K562 (cell line): ENCODE measurements around the gene MMP20. TPM values are rescaled to one million over a fixed set of nuclear protein-coding genes. Genes with fewer than 3 reads are reported as not detected.

Experiments
- ATAC-seq: fragments of 200-7000 bp; cut with Tn5 transposase; 3 replicates; pipeline ENCODE4 v1.9.1; 2020; ENCODE audit warnings: moderate library complexity
- BruUV-seq: library from RNA; stranded (reverse); fragments of 400-500 nt; replicated peaks from 2 replicates; lab custom pipeline; 2021; lab: Mats Ljungman, UMichigan
- CTCF ChIA-PET: fragments of 300-600 bp; formaldehyde crosslinking; extraction: SDS; loops from one replicate; lab custom pipeline; 2021; ENCODE audit warnings: low intra/inter-chr PET ratio; lab: Yijun Ruan, JAX
- POLR2A ChIA-PET: fragments of 300-600, 350-650 bp; sonication (Branson Sonifier 250); formaldehyde crosslinking; extraction: SDS; loops from one replicate; lab custom pipeline; 2021; ENCODE audit warnings: antibody characterized with exemption, inconsistent platforms; lab: Yijun Ruan, JAX
- DNase-seq, 4 experiments: peaks; one replicate each; pipeline versions ENCODE4 v3.0.0 to v3.0.0-alpha.2; 2011 to 2018; ENCODE audit warnings: low spot score in 3 of 4, mixed read lengths in 3 of 4; ENCODE audit errors: extremely low read depth in 1 of 4
- FAIRE-seq: peaks from 2 replicates; lab custom pipeline; 2011; peaks lifted over from hg19 to GRCh38; lab: Jason Lieb, UNC
- H2AFZ ChIP-seq: 2 replicates; pipeline ENCODE4 v1.6.0; 2011; ENCODE audit warnings: low read depth, low read length, control low read depth, inconsistent platforms
- H3K27ac ChIP-seq: fragments of 200-600 bp; 3 replicates; pipeline ENCODE4 v1.8.0; 2011; ENCODE audit warnings: low read depth, mild to moderate bottlenecking, control low read depth, inconsistent platforms, low read length, moderate library complexity, mixed read lengths; ENCODE audit errors: extremely low read depth
- H3K27me3 ChIP-seq, 2 experiments: fragments of 300-600 bp in 1 of 2; 2 replicates in 1 of 2; 3 replicates in 1 of 2; pipeline versions ENCODE4 v1.6.0 to v1.8.0; 2011; ENCODE audit warnings: inconsistent platforms in 2 of 2, low read length in 2 of 2, mild to moderate bottlenecking in 1 of 2, mixed read lengths in 1 of 2, moderate library complexity in 1 of 2; ENCODE audit not compliant: control insufficient read depth in 2 of 2, insufficient read depth in 2 of 2
- H3K36me3 ChIP-seq: fragments of 300-600 bp; 3 replicates; pipeline ENCODE4 v1.8.0; 2011; ENCODE audit warnings: mild to moderate bottlenecking, low read length, inconsistent platforms; ENCODE audit not compliant: control insufficient read depth, insufficient read depth
- H3K4me1 ChIP-seq, 2 experiments: fragments of 200-600 bp in 1 of 2; replicated peaks in 1 of 2; 2 replicates in 1 of 2; 3 replicates in 1 of 2; pipeline versions ENCODE4 v1.5.1 to v1.8.0; 2011; ENCODE audit warnings: inconsistent platforms in 2 of 2, low read length in 2 of 2, mild to moderate bottlenecking in 1 of 2, mixed read lengths in 1 of 2, moderate library complexity in 1 of 2; ENCODE audit not compliant: control insufficient read depth in 2 of 2, insufficient read depth in 2 of 2
- H3K4me2 ChIP-seq: 2 replicates; pipeline ENCODE4 v1.6.1; 2011; ENCODE audit warnings: low read length, control low read depth, inconsistent platforms, mixed read lengths; ENCODE audit not compliant: insufficient read depth
- H3K4me3 ChIP-seq: fragments of 200-600 bp; sonication (generic), shearing (Covaris generic); 2 replicates; pipeline ENCODE4 v1.5.1; 2016; ENCODE audit warnings: control low read depth, inconsistent platforms
- H3K79me2 ChIP-seq: fragments of 200-600 bp; 3 replicates; pipeline ENCODE4 v1.8.0; 2011; ENCODE audit warnings: low read length, inconsistent platforms; ENCODE audit not compliant: control insufficient read depth, insufficient read depth
- H3K9ac ChIP-seq, 2 experiments: 2 replicates each; pipeline versions ENCODE4 v1.6.0 to v1.6.1; 2011; ENCODE audit warnings: low read depth in 2 of 2, low read length in 2 of 2, control low read depth in 1 of 2, inconsistent platforms in 1 of 2, mild to moderate bottlenecking in 1 of 2, mixed read lengths in 1 of 2; ENCODE audit not compliant: insufficient read depth in 1 of 2
- H3K9me1 ChIP-seq: one replicate; pipeline ENCODE4 v1.6.0; 2011; ENCODE audit warnings: inconsistent platforms, mild to moderate bottlenecking, low read length, moderate library complexity; ENCODE audit not compliant: control insufficient read depth, insufficient read depth
- H3K9me3 ChIP-seq: replicated peaks from 2 replicates; pipeline ENCODE4 v1.5.1; 2011; ENCODE audit warnings: low read depth, low read length, inconsistent platforms; ENCODE audit not compliant: control insufficient read depth, insufficient read depth
- H4K20me1 ChIP-seq: replicated peaks from 2 replicates; pipeline ENCODE4 v1.6.1; 2011; ENCODE audit warnings: low read length, inconsistent platforms, mixed read lengths; ENCODE audit not compliant: control insufficient read depth, insufficient read depth
- ARID1B ChIP-seq: fragments of 450-650 bp; IDR thresholded peaks from 2 replicates; pipeline ENCODE4 v1.6.1; 2016; ENCODE audit warnings: antibody characterized with exemption, mild to moderate bottlenecking, inconsistent platforms
- BACH1 ChIP-seq: fragments of 200-800 bp; sonication (Bioruptor generic); IDR thresholded peaks from 2 replicates; pipeline ENCODE4 v1.6.1; 2016; ENCODE audit warnings: missing genetic modification characterization, missing compliant biosample characterization
- C11orf30 ChIP-seq: fragments of 450-650 bp; IDR thresholded peaks from 2 replicates; pipeline ENCODE4 v1.6.1; 2016; ENCODE audit warnings: low read depth, mild to moderate bottlenecking
- DIDO1 ChIP-seq: fragments of 450-650 bp; IDR thresholded peaks from 2 replicates; pipeline ENCODE4 v1.6.1; 2016; ENCODE audit warnings: low read depth, missing biosample characterization, missing genetic modification characterization
- DPF2 ChIP-seq: fragments of 450-650 bp; IDR thresholded peaks from 2 replicates; pipeline ENCODE4 v1.6.1; 2016
- ESRRA ChIP-seq: fragments of 450-650 bp; IDR thresholded peaks from 2 replicates; pipeline ENCODE4 v1.6.1; 2014; ENCODE audit warnings: low read depth, mild to moderate bottlenecking, moderate library complexity, borderline replicate concordance
- FOSL1 ChIP-seq: fragments of 200-800 bp; sonication (Bioruptor generic); conservative IDR thresholded peaks from 2 replicates; pipeline ENCODE4 v1.6.1; 2016; ENCODE audit warnings: missing genetic modification characterization, missing compliant biosample characterization
- MAFF ChIP-seq: IDR thresholded peaks from 2 replicates; pipeline ENCODE4 v1.6.1; 2012; ENCODE audit warnings: low read length, improper control_type of control experiment
- MAFG ChIP-seq: fragments of 450-650 bp; conservative IDR thresholded peaks from 2 replicates; pipeline ENCODE4 v1.6.1; 2016; ENCODE audit warnings: missing genetic modification characterization, missing compliant biosample characterization
- MAFK ChIP-seq: IDR thresholded peaks from 2 replicates; pipeline ENCODE4 v1.6.1; 2011; ENCODE audit warnings: low read length, improper control_type of control experiment
- NFE2 ChIP-seq: IDR thresholded peaks from 2 replicates; pipeline ENCODE4 v1.6.1; 2014; ENCODE audit warnings: antibody characterized with exemption, low read depth
- NFE2L1 ChIP-seq: fragments of 450-650 bp; IDR thresholded peaks from 2 replicates; pipeline ENCODE4 v1.6.1; 2016; ENCODE audit warnings: missing genetic modification characterization, low read depth, mild to moderate bottlenecking, missing compliant biosample characterization, moderate library complexity, borderline replicate concordance
- POLR2H ChIP-seq: IDR thresholded peaks from 2 replicates; pipeline ENCODE4 v1.6.1; 2016; ENCODE audit warnings: missing genetic modification characterization, low read depth, mild to moderate bottlenecking, control low read depth, missing compliant biosample characterization, moderate library complexity
- SMARCC2 ChIP-seq: fragments of 450-650 bp; IDR thresholded peaks from 2 replicates; pipeline ENCODE4 v1.6.1; 2017; ENCODE audit warnings: antibody characterized with exemption, moderate library complexity, mild to moderate bottlenecking, low read depth
- SMARCE1 ChIP-seq: fragments of 450-650 bp; IDR thresholded peaks from 2 replicates; pipeline ENCODE4 v1.7.1; 2016; ENCODE audit warnings: mild to moderate bottlenecking
- TRIM24 ChIP-seq, 2 experiments: fragments of 450-650 bp; IDR thresholded peaks; 2 replicates each; pipeline ENCODE4 v1.6.1; 2016
- WGBS: fragments of 100-300 bp; shearing (Covaris generic); methylation state at CpG from one replicate; pipeline ENCODE4 v1.1.6; 2016; ENCODE audit warnings: low coverage, mixed read lengths; ENCODE audit not compliant: insufficient coverage; ENCODE audit errors: missing lambda C conversion rate; 5-methylcytosine and 5-hydroxymethylcytosine counted together
- in situ Hi-C: fragments of 300-500 bp; cut with MboI; formaldehyde crosslinking; loops from 4 replicates; pipeline ENCODE4 v1.15.0; 2018; ENCODE audit warnings: inconsistent platforms, mixed read lengths
- intact Hi-C: fragments of 100-400 bp; cut with micrococcal nuclease; formaldehyde crosslinking; loops from 2 replicates; pipeline ENCODE4 v1.14.2; 2022
- polyA plus RNA-seq, 8 experiments: library from polyadenylated mRNA; depleted of rRNA in 4 of 8; stranded (reverse) in 5 of 8; unstranded in 3 of 8; fragments of >200 nt; fragmentation: Nextera tagmentation in 2 of 8; fragmentation: Illumina TruSeq in 1 of 8; extraction: Ambion mirVana in 2 of 8; extraction: Trizol in 1 of 8; gene quantifications; 2 replicates each; pipeline versions ENCODE4 v1.2.1 to v1.2.3, GENCODE V29; 2011 to 2014; ENCODE audit warnings: inconsistent platforms in 1 of 8, missing spikeins in 1 of 8
- total RNA-seq, 7 experiments: library from RNA; depleted of rRNA in 6 of 7; stranded (reverse); fragments of >200 nt in 6 of 7; fragmentation: Illumina TruSeq in 2 of 7; extraction: Trizol in 2 of 7; gene quantifications; 2 replicates each; pipeline versions ENCODE4 v1.2.1 to v1.2.3, GENCODE V29; 2011 to 2021; ENCODE audit warnings: low replicate concordance in 1 of 7
- TF ChIP-seq, protein P1 (sequence below), 2 experiments: fragments of 250-450 bp in 1 of 2; fragments of 450-650 bp in 1 of 2; sonication (Bioruptor Pico) in 1 of 2; IDR thresholded peaks; 2 replicates each; pipeline versions ENCODE4 v1.6.1 to v1.8.0; 2016 to 2021; ENCODE audit warnings: mild to moderate bottlenecking in 2 of 2, moderate library complexity in 2 of 2, missing compliant biosample characterization in 1 of 2, missing genetic modification characterization in 1 of 2
- TF ChIP-seq, protein P2 (sequence below): fragments of 250-450 bp; sonication (Bioruptor Pico); IDR thresholded peaks from 2 replicates; pipeline ENCODE4 v1.4.0; 2020; ENCODE audit warnings: mild to moderate bottlenecking, moderate library complexity
- TF ChIP-seq, protein P3 (sequence below), 2 experiments: fragments of 450-650 bp in 1 of 2; sonication (generic) in 1 of 2; formaldehyde crosslinking in 1 of 2; IDR thresholded peaks in 1 of 2; conservative IDR thresholded peaks in 1 of 2; 2 replicates each; pipeline versions ENCODE4 v1.6.1 to v1.8.1; 2016 to 2023; ENCODE audit warnings: mild to moderate bottlenecking in 2 of 2, moderate library complexity in 2 of 2, inconsistent platforms in 1 of 2, missing genetic modification reagents in 1 of 2

MMP20 gene
- total and polyA plus RNA-seq, 9 of the 15 experiments (the other 6 are each of a cell fraction or from before 2014, with no cell fraction given) = not detected

DNA sequence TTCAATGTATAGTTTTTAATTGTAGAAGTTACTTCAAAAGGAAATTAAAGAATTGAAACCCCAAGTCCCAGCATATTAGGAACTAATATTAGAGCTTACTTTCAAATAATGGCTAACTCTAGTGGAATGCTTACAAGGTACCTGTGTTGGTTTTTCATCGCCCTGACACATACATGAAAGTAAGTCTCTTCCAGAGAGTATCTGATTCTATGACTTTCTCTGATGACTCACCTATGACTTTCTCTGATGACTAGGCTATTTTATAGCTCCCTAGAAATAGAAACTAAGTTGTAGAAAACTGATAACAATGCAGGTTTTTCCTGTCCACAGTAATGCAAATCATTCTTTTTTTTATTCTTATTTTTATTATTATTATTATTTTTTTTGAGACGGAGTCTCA, 61.0 kb downstream of the MMP20 start:
- ChIA-PET CTCF (no interaction called here), POLR2A (no interaction called here)
- 3% methylated on average over 2 of the region's 2 CpGs for WGBS
- Histone ChIP-seq H3K9ac (no peak overlapping the region), H2AFZ (no peak overlapping the region), H3K36me3 (no peaks in the 10 kb centered on the region), H3K9me1 (no peaks in the 10 kb centered on the region), H3K9me3 (no peaks in the 10 kb centered on the region; the same call in 1 of the 2 replicates), H3K4me3 (no peak overlapping the region), H3K27me3 (no peaks in the 10 kb centered on the region), H3K4me2 (no peak overlapping the region), H4K20me1 (no peaks in the 10 kb centered on the region), H3K27ac (no peak overlapping the region), H3K4me1 (no peaks in the 10 kb centered on the region; a peak in 2 of 5 replicates), H3K79me2 (no peaks in the 10 kb centered on the region)
- BruUV-seq = no TSS peak
- FAIRE-seq (no peak), ATAC-seq (peak; percentile 81), DNase-seq (peak in 2 of 4 experiments; percentile 8 to 30)
- intact Hi-C loops (no loop called here), in situ Hi-C loops (no loop called here)
- TF ChIP-seq SMARCE1 (peak; percentile 75), BACH1 (tag) (peak; percentile 78), MAFF (peak; percentile 79), FOSL1 (tag) (peak; percentile 97), SMARCC2 (peak; percentile 18; the same call in 1 of the 2 replicates), POLR2H (tag) (no peak), NFE2 (peak; percentile 90), TRIM24 (IDR thresholded peaks at IDR 0.05) (0 out of 4 replicates have a peak, but pooled peaks of 1 of the 2 experiments have one; percentile 14), NFE2L1 (peak; percentile 46; the same call in 1 of the 2 replicates), C11orf30 (peak; percentile 89), DIDO1 (no peak), MAFG (tag) (peak; percentile 95), DPF2 (peak; percentile 68), ARID1B (peak; percentile 72), MAFK (peak; percentile 80; the same call in 1 of the 2 replicates), ESRRA (no peak)
- TF ChIP-seq, protein P1, sequence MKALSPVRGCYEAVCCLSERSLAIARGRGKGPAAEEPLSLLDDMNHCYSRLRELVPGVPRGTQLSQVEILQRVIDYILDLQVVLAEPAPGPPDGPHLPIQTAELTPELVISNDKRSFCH (CRISPR knock-in tag; IDR thresholded peaks at IDR 0.05) = no peak
- TF ChIP-seq, protein P1 (tag; IDR thresholded peaks at IDR 0.05) = no peak
- TF ChIP-seq, protein P2, sequence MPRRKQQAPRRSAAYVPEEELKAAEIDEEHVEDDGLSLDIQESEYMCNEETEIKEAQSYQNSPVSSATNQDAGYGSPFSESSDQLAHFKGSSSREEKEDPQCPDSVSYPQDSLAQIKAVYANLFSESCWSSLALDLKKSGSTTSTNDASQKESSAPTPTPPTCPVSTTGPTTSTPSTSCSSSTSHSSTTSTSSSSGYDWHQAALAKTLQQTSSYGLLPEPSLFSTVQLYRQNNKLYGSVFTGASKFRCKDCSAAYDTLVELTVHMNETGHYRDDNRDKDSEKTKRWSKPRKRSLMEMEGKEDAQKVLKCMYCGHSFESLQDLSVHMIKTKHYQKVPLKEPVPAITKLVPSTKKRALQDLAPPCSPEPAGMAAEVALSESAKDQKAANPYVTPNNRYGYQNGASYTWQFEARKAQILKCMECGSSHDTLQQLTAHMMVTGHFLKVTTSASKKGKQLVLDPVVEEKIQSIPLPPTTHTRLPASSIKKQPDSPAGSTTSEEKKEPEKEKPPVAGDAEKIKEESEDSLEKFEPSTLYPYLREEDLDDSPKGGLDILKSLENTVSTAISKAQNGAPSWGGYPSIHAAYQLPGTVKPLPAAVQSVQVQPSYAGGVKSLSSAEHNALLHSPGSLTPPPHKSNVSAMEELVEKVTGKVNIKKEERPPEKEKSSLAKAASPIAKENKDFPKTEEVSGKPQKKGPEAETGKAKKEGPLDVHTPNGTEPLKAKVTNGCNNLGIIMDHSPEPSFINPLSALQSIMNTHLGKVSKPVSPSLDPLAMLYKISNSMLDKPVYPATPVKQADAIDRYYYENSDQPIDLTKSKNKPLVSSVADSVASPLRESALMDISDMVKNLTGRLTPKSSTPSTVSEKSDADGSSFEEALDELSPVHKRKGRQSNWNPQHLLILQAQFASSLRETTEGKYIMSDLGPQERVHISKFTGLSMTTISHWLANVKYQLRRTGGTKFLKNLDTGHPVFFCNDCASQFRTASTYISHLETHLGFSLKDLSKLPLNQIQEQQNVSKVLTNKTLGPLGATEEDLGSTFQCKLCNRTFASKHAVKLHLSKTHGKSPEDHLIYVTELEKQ (CRISPR knock-in tag) = no peak
- TF ChIP-seq, protein P3, sequence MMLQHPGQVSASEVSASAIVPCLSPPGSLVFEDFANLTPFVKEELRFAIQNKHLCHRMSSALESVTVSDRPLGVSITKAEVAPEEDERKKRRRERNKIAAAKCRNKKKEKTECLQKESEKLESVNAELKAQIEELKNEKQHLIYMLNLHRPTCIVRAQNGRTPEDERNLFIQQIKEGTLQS (IDR thresholded peaks at IDR 0.05) = peak; percentile 92
- TF ChIP-seq, protein P3 (CRISPR knock-in tag; conservative IDR thresholded peaks at IDR 0.05) = no peak
